SK-MEL-5 (cell line): ENCODE measurements around the gene TNFRSF17. TPM values are rescaled to one million over a fixed set of nuclear protein-coding genes. Genes with fewer than 3 reads are reported as not detected.

ENCODE experiments used
- DNase-seq: peaks from one replicate; pipeline ENCODE4 v3.0.0-alpha.2; 2016; ENCODE audit warnings: low read depth, low spot score
- in situ Hi-C: cut with HindIII; loops from 2 replicates; pipeline ENCODE4 v1.10.0; 2016; ENCODE audit warnings: low sequenced_read_pairs, high pct_unique_total_duplicates, low pct_unique_long_range_greater_than_20kb
- total RNA-seq: library from RNA; depleted of rRNA; stranded (reverse); fragments of >200 nt; shearing (Covaris generic); gene quantifications from 2 replicates; pipeline ENCODE4 v1.2.3, GENCODE V29; 2014

The TNFRSF17 gene
- total RNA-seq, 1 experiment from 2014 or later = not detected

DNA sequence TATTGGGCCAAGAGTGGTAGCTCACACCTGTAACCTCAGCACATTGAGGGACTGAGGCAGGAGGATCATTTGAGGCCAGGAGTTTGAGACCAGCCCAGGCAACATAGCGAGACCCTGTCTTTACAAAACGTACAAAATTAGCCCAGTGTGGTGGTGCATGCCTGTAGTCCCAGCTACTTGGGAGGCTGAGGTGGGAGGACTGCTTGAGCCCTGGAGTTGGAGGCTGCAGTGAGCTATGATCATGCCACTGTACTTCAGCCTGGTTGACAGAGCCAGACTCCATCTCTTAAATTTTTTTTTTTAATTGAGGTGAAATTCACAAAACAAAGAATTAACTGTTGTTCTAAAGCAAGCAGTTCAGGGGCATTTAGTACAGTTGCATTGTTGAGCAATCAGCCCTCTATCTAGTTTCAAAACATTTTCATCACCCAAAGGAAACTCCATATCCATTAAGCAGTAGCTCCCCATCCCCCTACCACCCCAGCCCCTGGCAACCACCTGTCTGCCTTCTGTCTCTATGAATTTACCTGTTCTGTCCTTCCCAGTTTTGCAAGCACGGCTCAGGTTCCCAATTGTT is 27.1 kb downstream of the TNFRSF17 start:
- DNase-seq = no peak
- in situ Hi-C loops = no loop called here

DNA sequence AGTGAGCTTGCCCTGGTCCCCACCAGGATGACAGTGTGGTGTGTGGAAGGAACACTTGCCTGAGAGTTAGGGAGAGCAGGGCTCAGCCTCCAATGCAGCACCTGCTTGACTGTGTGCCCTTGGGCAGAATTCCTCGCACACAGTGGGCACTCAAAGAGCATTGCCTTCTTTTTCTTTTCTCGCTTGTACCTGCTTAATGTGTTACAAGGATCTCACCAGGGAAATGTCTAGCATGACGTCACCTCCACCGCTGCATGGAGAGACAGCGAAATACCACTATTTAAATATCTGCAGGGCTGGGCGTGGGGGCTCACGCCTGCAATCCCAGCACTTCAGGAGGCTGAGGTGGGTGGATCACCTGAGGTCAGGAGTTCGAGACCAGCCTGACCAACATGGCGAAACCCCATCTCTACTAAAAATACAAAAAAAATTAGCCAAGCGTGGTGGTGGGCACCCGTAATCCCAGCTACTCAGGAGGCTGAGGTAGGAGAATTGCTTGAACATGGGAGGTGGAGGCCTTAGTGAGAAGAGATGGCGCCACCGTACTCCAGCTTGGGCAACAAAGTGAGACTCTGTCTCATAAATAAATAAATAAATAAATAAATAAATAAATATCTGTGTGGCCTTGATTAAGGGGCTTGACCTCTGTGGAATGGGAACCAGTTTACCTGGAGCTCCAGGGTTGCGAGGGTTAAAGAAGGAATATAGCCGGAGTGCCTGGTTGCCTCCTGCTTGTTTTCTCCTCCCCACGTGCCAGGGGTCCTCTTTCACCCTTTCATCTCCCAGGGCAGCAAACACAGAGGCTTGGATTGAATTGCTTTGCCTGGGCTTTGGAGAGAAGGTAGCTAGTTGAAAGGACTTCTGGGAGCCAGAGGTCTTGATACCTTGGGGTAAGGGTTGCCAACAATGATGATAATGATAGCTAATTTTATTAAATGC is 27.8 kb downstream of the TNFRSF17 start:
- no peak for DNase-seq
- in situ Hi-C loops = no loop called here

DNA sequence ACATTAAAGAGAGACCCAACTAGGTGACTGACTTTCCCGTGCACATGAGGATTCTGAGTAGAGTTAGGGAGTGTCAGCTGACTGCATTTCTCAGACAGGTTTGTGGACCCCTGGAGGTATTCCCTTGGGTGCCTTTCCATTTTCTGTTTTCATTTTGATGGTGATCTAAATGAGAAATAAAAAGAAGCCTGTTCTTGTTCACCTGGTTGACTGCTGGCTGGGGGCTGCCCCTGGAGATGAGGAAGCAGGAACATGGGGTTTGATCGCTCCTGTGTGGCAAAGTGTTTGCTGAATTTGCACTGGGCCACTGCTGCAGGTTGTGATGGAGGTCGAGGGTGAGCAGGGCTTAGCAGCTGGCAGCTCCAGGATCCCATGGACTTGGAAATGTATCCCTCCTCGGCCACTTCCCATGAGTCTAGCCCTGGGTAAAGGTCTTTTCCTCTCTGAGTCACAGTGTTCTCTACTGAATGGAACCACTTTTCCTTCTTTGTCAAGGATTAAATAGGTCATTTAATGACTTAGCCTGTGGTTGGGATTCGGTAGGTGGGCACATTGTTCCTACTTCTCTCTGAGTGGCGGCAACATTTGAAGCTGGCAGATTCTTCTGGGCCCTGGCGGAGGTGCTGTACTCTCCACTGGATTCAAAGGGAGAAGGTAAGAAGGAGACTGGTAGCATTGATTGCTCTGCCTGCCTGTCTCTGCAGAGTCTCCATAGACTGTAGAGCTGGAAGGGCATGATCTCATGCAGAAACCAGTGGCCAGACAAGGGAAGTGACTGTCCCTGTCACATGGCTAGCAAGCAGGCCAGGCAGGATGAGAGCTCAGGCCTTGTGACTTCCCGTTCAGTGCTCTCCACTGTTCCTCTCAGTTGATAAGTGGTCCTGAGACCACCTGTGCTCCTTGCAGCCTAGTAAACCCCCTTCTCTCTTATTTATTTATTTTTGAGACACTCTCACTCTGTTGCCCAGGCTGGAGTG is 29.4 kb downstream of the TNFRSF17 start:
- DNase-seq = peak; percentile 69
- in situ Hi-C loops = no loop called here

DNA sequence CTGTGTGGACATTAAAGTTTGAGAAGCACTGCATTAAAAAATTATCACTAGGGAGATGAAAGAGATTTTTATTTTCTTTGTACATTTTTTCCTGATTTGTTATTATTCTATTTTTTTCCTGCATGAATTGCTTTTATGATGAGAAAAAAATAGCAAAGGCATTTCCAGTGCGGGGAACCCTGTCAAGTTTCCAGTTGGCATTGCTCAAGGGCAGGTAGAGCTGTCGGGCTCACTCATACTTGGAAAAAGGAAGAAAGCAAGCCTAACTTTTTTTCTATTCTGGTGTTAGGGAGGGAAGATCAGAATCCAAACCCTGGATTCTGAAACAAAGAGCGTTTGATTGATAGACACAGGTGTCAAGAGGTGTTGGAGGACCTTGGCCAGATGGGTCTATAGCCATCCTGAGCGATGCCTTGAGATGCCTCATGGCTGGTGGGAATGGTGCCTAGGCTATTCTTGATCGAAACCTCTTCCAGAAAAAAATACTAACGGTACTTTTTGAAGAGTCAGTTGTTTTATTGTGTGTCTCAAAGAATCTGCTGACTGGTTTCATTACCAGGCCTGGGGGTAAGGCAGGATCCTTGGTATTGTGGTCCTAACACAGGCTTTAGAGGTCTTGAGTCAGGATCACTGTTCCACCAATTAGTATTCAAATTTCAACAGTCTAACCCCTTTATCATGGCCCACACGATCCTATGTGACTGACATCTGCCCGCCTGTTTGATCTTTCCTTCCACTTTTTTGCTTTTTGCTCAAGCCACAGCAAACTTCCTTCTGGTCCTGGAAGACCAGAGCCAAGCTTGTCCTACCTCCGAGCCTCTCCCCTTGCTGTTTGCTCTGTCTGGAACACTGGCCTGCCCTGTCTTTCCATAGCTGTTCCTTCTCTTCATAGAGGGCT is 31.7 kb downstream of the TNFRSF17 start:
- in situ Hi-C loops = no loop called here
- no peak for DNase-seq

DNA sequence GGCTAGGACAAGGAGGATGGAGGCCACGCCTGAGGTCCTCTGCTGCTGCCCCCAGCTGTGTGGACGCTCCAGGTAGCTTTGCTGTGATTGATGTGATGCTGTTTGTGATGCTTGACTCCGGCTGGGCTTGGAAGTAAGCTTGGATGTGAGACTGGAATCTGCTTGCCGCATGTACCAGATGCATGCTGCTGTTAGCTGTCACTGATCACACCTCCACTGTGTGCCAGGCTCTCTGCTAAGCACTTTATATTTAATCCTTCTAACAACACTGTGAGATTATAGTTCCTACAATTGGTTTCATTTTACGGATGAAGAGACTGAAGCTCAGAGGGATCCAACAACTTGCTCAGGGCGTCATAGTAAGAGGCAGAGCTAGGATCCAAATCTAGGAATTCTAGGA is 35.0 kb downstream of the TNFRSF17 start:
- DNase-seq = no peak
- in situ Hi-C loops = no loop called here

DNA sequence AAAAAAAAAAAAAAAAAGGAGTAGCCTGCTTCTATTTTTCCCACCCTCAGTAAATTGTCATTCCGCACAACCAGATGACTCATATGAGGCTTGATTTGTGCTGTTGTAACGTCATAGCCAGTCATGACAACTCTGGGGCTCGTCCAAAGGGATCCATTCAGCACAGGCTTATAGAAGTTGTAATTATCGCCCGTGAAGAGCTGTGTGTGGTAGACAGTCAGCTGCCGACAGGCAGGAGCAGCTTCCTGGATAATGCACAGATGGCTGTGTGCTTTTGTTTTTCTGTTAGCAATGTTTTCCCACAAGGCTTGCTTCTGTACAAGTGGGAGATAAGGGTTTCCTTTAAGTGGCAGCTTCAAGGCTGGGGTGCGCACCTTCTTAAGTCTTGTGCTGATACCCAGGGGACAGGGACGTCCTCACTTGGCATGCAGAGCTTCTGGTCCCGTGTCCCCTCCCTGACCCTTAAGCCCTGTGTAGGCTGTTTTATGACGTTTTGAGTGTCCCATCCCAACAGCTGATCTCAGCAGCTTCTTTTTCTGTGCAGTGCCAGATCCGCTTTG is 37.5 kb downstream of the TNFRSF17 start:
- in situ Hi-C loops = no loop called here
- peak; percentile 88 for DNase-seq

DNA sequence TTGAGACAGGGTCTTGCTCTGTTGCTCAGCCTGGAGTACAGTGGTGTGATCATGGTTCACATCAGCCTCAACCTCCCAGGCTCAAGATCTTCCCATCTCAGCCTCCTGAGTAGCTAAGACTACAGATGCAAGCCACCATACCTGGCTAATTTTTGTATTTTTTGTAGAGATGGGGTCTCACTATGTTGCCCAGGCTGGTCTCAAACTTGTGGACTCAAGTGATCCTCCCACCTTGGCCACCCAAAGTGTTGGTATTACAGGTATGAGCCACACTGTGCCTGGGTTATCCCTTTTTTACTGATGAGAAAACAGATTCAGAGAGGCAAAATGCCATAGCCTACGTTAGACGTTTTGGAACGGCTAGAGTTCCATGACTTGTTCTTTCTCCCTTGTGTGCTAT is 41.6 kb downstream of the TNFRSF17 start:
- in situ Hi-C loops = no loop called here
- DNase-seq = no peak

DNA sequence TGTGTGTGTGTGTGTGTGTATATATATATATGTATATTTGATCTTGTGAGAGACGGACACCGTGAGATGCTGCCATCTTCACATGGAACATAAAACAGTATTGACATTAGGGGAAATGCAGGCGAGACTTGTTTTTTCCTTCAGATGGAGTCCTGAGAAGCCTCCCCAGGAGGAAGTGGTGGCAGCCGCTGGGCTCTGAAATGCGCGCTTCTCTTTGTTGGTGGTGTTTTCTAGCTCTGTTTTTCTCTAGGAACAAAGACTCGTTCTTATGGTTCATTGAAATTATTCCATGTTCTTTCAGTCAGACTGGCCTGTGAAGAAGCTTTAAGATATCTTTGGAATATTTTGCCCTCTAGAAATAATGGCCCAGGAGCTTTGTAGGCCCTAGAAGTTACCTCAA is 44.5 kb downstream of the TNFRSF17 start:
- DNase-seq = no peak
- in situ Hi-C loops = no loop called here

DNA sequence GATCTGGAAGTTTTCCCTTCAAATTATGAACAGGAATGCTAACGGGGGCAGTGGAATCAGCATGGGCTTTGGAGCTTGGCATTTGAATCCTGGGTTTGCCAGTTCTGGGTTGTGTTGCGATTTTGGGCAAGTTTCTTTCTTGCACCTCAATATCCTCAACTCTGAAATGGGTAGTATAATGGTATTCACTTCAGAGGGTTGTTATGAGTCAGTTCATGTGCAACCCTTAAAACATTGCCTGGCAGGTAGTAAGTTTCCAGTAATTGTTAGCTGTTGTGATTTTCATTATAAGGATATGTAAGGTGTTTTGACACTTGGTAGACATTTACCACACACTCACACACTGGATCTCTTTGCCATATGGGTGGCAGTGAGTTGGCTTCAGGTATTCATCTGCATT is 44.9 kb downstream of the TNFRSF17 start:
- in situ Hi-C loops = no loop called here
- DNase-seq = no peak

DNA sequence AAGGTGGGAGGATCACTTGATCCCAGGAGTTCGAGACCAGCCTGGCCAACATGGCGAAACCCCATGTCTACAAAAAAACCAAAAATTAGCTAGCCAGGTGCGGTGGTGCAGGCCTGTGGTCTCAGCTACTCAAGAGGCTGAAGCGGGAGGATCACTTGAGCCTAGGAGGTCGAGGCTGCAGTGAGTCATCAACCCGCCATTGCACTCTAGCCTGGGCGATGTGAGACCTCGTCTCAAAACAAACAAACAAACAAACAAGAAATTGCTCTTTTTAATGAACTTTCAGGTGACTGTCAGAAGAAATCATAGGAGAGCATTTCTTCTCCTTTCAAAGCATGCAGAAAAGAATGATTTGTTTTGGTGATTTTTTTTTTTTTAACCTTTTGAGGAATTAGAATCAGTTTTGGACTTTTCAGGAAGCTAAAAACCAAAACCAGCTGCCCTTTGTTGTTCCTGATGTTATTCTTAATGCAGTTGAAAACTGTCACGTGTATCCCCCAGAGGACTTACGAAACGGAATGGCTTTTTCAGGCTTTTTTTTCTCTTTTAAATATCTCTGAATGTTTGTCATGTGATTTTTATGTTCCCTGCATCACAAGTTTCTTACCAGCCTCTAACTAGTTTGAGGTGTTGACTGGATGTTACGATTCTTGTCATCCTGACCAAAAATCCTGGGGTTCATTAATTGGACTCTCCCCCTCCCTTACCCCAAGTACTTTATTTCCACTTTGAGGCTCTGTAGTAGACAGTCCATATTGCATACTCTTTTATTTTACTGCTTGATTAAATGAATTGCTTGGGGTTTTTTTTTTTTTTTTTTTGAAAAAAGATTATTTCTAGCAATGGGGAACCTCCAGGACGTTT is 45.6 kb downstream of the TNFRSF17 start:
- in situ Hi-C loops = no loop called here
- peak; percentile 33 for DNase-seq

DNA sequence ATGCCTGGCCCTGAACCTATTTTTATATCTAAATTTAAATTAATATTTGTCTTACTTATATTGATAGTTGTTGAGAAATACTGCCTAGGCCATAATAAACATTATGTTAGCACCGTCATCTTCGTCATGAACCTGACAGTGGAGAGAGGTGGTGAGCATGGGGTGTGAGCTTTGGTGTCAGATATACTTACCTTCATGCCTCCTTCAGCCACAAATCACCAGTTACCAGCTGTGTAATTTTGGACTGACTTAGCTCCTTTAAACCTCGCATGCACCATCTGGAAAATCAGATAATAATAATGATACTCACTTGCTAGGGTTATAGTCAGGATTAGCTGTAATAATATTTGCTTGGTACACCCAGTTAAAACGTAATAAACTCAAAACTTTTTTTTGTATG is 46.6 kb downstream of the TNFRSF17 start:
- in situ Hi-C loops = no loop called here

DNA sequence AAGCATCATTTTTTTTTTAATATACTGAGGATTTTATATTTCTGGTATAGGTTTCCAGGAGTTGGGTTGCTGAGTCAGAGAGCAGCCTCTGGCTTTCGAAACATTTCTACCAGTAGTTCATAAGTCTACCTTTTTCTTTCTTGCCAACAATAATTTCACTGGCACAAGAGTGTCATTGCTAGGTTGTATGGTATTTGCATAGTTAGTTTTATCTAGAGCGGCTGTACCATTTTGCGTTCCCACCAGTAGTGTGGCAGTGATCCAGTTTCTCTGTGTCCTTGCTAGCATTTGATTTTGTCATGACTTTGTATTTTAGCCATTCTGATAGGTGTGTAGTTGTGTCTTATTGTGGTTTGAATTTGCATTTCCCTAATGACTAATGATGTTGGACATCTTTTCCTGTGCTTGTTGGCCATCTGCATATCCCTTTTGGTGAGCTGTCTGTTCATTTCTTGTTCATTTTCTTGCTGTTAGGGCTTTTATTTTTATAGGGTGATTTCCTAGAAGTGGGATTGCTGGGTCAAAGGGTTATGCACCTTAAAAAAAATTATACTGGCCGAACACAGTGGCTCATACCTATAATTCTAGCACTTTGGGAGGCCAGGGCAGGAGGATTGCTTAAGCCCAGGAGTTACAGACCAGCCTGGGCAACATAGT is 51.4 kb downstream of the TNFRSF17 start:
- DNase-seq = no peak
- in situ Hi-C loops = no loop called here

More for the DNA sequence above, 46.6 kb downstream of the TNFRSF17 start:
- DNase-seq = no peak

DNA sequence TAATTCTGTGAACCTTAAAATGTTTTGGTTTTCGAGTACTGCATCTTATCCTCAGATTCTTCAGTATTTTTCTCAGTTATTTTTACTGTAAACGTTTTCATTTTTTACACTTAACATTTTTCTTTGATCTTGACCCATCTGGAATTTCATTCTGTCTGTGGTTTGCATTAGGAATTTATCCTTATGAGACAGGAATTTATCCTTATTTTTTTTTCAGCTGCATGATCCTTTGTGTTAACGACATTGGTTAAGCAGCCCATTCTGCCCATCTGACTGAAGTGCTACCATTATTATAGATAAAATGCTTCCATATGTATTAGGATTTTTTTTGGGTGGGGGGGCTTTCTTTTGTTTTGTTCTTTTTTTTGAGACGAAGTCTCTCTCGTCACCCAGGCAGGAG is 52.5 kb downstream of the TNFRSF17 start:
- in situ Hi-C loops = no loop called here
- peak; percentile 36 for DNase-seq
